ENCODE measurements around the gene AFF2. TPM values are rescaled to one million over a fixed set of nuclear protein-coding genes. Genes with fewer than 3 reads are reported as not detected.

The AFF2 gene
- total RNA-seq, 1 donor from 2014 or later = 0.74 TPM

DNA sequence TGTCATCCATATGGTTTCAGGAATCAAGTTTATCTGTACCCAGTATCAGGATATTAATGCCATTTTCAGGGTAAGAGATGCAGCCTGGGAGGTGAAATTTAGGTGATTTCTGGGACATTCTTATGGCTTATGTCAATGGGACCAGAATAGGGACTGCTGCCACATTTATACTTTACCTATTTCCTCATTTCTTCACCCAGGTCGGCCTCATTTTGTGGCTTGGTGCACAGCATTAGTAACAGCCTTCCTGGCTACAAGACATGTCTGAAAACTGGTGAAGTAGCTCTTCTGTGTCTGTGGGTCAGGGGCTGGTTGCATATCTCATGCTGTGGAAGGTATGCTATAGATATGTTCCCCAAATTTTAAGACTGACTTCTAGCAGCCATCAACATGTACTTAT lies 284.8 kb downstream of the AFF2 start:
- no peak for DNase-seq (ENCODE audit: extremely low spot score in 2 of 2)
- intact Hi-C loops (cut with DNase I) = no loop called here
- Histone ChIP-seq H3K4me1 (no peaks in the 10 kb centered on the region), H3K27me3 (no peaks in the 10 kb centered on the region), H3K27ac (no peak overlapping the region), H3K9me3 (no peaks in the 10 kb centered on the region), H3K4me3 (no peak overlapping the region), H3K36me3 (no peaks in the 10 kb centered on the region)
- TF ChIP-seq POLR2A (IDR thresholded peaks at IDR 0.05) (no peak), POLR2AphosphoS5 (IDR thresholded peaks at IDR 0.05; ENCODE audit: insufficient read depth in 1 of 2, low read depth in 1 of 2) (no peak)
- TF ChIP-seq, protein P1, sequence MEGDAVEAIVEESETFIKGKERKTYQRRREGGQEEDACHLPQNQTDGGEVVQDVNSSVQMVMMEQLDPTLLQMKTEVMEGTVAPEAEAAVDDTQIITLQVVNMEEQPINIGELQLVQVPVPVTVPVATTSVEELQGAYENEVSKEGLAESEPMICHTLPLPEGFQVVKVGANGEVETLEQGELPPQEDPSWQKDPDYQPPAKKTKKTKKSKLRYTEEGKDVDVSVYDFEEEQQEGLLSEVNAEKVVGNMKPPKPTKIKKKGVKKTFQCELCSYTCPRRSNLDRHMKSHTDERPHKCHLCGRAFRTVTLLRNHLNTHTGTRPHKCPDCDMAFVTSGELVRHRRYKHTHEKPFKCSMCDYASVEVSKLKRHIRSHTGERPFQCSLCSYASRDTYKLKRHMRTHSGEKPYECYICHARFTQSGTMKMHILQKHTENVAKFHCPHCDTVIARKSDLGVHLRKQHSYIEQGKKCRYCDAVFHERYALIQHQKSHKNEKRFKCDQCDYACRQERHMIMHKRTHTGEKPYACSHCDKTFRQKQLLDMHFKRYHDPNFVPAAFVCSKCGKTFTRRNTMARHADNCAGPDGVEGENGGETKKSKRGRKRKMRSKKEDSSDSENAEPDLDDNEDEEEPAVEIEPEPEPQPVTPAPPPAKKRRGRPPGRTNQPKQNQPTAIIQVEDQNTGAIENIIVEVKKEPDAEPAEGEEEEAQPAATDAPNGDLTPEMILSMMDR (IDR thresholded peaks at IDR 0.05) = no peak

DNA sequence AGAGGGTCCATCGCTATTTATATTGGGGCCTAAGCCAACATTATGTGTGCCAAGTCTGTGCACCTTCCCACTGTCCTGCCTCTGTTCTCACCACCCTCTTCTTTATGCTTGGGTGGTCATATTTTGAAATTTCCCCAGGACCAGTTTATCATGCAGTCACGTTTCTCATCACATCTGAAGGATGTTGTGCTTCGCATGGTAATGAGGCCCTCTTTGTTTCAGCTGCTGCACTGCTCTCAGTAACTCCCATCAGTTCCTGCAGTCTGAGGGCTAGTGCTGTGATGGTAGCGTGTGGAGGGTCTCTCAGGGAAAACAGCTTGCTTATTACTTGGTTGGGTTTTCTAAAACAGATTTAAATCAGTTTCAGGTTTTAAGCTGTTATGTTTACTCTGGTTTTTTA lies 288.0 kb downstream of the AFF2 start:
- no peak overlapping the region for H3K4me3 ChIP-seq
- intact Hi-C loops (cut with DNase I) = no loop called here
- no peaks in the 10 kb centered on the region for H3K27me3 ChIP-seq
- no peaks in the 10 kb centered on the region for H3K9me3 ChIP-seq
- TF ChIP-seq, protein P1 (IDR thresholded peaks at IDR 0.05) = no peak
- TF ChIP-seq POLR2AphosphoS5 (IDR thresholded peaks at IDR 0.05; ENCODE audit: insufficient read depth in 1 of 2, low read depth in 1 of 2) = no peak
- DNase-seq (ENCODE audit: extremely low spot score in 2 of 2) = no peak
- H3K4me1 ChIP-seq = no peaks in the 10 kb centered on the region
- H3K36me3 ChIP-seq = no peaks in the 10 kb centered on the region
- H3K27ac ChIP-seq = no peak overlapping the region

DNA sequence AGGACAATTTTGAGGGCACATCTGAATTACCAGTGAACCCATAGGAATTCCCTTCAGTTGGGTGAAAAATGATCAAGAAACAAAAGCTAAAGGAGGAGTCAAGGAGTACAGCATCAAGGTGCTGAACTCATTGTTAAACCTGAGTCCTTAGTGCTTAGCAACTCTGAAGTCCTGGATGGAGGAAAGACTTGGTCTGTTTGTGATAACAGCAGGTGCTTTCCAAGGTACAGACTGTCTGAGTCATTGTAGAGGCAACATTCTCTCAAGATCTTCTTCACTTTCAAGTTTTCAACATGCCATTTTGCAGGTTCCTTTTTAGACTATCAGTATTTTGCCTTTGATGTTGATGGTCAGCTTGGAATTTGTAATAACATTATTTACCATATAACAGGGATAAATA lies 293.9 kb downstream of the AFF2 start:
- H3K4me1 ChIP-seq = no peaks in the 10 kb centered on the region
- H3K27ac ChIP-seq = no peak overlapping the region
- TF ChIP-seq POLR2A (IDR thresholded peaks at IDR 0.05) (no peak), POLR2AphosphoS5 (IDR thresholded peaks at IDR 0.05; ENCODE audit: insufficient read depth in 1 of 2, low read depth in 1 of 2) (no peak)
- TF ChIP-seq, protein P1 (IDR thresholded peaks at IDR 0.05) = no peak
- intact Hi-C loops (cut with DNase I) = no loop called here
- no peak overlapping the region for H3K4me3 ChIP-seq
- no peaks in the 10 kb centered on the region for H3K9me3 ChIP-seq
- H3K27me3 ChIP-seq = no peaks in the 10 kb centered on the region
- DNase-seq (ENCODE audit: extremely low spot score in 2 of 2) = no peak
- H3K36me3 ChIP-seq = no peaks in the 10 kb centered on the region

DNA sequence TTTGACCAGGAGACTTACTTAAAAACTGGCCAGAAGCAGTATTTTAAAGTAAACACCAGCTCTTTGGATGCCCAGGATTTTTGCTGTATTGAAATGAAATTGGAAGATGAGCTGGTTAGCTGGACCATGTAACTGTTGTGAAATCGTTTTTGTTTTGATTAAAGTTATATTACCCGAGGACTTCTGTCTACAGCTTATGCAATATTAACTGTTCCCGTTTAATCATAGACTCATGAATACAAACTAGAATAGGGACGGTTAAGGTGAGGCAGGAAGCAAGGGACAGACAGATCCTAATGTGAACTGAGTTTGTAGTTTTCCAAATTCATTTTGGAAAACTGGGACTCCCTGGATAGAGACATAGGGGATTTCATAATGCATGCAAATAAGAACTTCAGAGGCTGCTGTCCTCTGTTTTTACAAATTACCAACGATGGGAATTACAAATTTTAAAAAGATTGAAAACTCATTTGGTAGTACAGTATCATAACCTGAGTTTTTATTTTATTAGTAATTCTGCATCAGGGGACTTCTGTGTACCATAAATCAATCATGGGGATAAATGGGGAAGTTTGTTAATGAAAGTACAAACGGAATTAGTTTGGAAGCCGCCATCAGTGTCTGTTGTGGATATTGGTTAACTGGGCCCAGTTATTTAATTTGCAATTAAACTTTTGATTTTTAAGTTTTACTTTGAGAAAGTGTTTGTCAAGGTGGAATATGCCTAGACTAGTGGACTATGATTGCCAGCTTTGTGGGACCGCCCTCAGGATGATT lies 304.4 kb downstream of the AFF2 start:
- DNase-seq (ENCODE audit: extremely low spot score in 2 of 2) = no peak
- no peaks in the 10 kb centered on the region for H3K9me3 ChIP-seq
- H3K27me3 ChIP-seq = no peaks in the 10 kb centered on the region
- intact Hi-C loops (cut with DNase I) = no loop called here
- TF ChIP-seq, protein P1 (IDR thresholded peaks at IDR 0.05) = no peak
- TF ChIP-seq POLR2A (IDR thresholded peaks at IDR 0.05) (no peak), POLR2AphosphoS5 (IDR thresholded peaks at IDR 0.05; ENCODE audit: insufficient read depth in 1 of 2, low read depth in 1 of 2) (no peak)
- no peaks in the 10 kb centered on the region for H3K36me3 ChIP-seq
- H3K27ac ChIP-seq = no peak overlapping the region
- no peak overlapping the region for H3K4me3 ChIP-seq
- no peaks in the 10 kb centered on the region for H3K4me1 ChIP-seq

DNA sequence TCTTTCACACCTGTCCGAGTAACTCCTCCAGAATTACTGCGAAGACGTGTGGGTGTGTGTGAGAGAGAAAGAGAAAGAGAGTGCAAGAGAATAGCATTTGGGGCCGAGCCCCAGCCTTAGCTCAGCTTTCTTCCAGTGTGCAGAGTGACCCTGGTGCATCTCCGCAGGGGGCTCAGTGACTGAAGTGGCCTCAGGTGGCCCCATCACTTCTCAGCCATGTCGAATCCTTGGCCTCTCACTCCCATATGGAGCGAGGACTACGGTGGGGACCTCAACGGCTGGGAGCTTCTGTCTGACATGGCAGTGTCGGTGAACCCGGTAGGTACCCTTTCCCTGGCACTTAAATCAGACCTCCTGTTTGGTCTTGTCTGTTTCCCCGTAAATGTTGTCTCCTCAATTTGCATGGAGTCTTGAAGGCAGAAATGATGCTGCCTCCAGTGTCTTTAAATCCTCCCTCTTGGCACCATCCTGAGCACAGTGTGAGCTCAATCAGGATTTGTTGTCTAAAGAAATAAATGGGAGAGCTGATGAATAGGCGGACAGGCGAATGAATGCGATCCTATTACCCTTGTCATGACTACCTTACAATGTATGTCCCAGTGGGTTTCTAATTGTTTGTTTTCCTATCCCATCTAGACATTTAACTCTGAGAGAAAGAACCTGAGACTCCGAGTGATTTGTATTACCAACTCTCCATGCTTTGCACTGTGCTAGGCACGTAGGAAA lies 305.9 kb downstream of the AFF2 start:
- no peak for DNase-seq (ENCODE audit: extremely low spot score in 2 of 2)
- intact Hi-C loops (cut with DNase I) = no loop called here
- TF ChIP-seq POLR2AphosphoS5 (IDR thresholded peaks at IDR 0.05; ENCODE audit: insufficient read depth in 1 of 2, low read depth in 1 of 2) = no peak
- TF ChIP-seq POLR2A (IDR thresholded peaks at IDR 0.05) = no peak
- TF ChIP-seq, protein P1 (IDR thresholded peaks at IDR 0.05) = no peak

More for the DNA sequence above, 305.9 kb downstream of the AFF2 start:
- H3K36me3 ChIP-seq = no peaks in the 10 kb centered on the region
- no peak overlapping the region for H3K27ac ChIP-seq
- no peaks in the 10 kb centered on the region for H3K9me3 ChIP-seq
- H3K4me1 ChIP-seq = no peaks in the 10 kb centered on the region
- no peak overlapping the region for H3K4me3 ChIP-seq
- H3K27me3 ChIP-seq = no peaks in the 10 kb centered on the region
